Calu3 (cell line): ENCODE results near the gene EXD3. TPM values are rescaled to one million over a fixed set of nuclear protein-coding genes. Genes with fewer than 3 reads are reported as not detected.

ENCODE experiments used
- BruUV-seq: library from RNA; stranded (reverse); fragments of 400-500 nt; replicated peaks from 2 replicates; lab custom pipeline; 2021; lab: Mats Ljungman, UMichigan
- CTCF ChIA-PET: fragments of 300-600 bp; sonication (Branson Sonifier 250); formaldehyde crosslinking; loops from one replicate; lab custom pipeline; 2022; ENCODE audit warnings: antibody characterized with exemption; lab: Charles Lee
- DNase-seq: peaks from one replicate; pipeline ENCODE4 v3.0.0; 2022
- H3K27ac Mint-ChIP-seq: one replicate; pipeline ENCODE4 v1.8.0; 2022; ENCODE audit warnings: mixed read lengths; ENCODE audit not compliant: unreplicated experiment
- H3K27me3 Mint-ChIP-seq: one replicate; pipeline ENCODE4 v1.8.0; 2022; ENCODE audit warnings: mixed read lengths; ENCODE audit not compliant: unreplicated experiment
- H3K36me3 Mint-ChIP-seq: one replicate; pipeline ENCODE4 v1.8.0; 2022; ENCODE audit warnings: mild to moderate bottlenecking, moderate library complexity, mixed read lengths; ENCODE audit not compliant: insufficient read depth, unreplicated experiment
- H3K4me1 Mint-ChIP-seq: one replicate; pipeline ENCODE4 v1.8.0; 2022; ENCODE audit warnings: mild to moderate bottlenecking, low read depth, mixed read lengths; ENCODE audit not compliant: unreplicated experiment
- H3K4me3 Mint-ChIP-seq: one replicate; pipeline ENCODE4 v1.8.0; 2022; ENCODE audit warnings: mild to moderate bottlenecking, low read depth, moderate library complexity, mixed read lengths; ENCODE audit not compliant: unreplicated experiment
- H3K9me3 Mint-ChIP-seq: one replicate; pipeline ENCODE4 v1.8.0; 2022; ENCODE audit warnings: low read depth, mixed read lengths; ENCODE audit not compliant: unreplicated experiment
- intact Hi-C: fragments of 100-400 bp; cut with micrococcal nuclease; formaldehyde crosslinking; loops from one replicate; pipeline ENCODE4 v1.10.0; 2022; ENCODE audit not compliant: unreplicated experiment
- total RNA-seq: library from RNA; stranded (reverse); gene quantifications from 2 replicates; pipeline ENCODE4 v1.2.3, GENCODE V29; 2022
- TF ChIP-seq, protein P1 (sequence below): fragments of 200-600 bp; IDR thresholded peaks from one replicate; pipeline ENCODE4 v1.8.0; 2022; ENCODE audit warnings: antibody characterized with exemption; ENCODE audit not compliant: unreplicated experiment

EXD3 gene
- total RNA-seq, 1 experiment from 2014 or later = 13.2 TPM

DNA sequence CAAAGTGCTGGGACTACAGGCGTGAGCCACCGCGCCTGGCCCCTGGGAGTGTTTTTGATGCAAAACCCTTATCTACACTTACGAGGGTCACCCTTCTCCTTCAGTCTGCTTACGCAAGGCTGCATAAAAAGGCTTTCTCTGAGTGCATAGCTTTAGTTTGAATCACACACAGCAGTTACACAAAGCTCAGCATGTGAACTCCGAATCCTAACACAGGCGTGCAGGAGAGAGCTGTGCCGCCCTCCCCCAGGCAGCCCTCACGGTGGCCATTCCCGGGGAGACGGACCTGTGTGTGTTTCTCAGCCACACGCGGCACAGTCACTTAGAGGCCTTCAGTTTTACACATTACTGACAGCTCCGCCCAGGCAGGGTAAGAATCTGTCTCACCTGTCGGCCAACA is 26.7 kb downstream of the EXD3 start:
- Mint-ChIP-seq H3K36me3 (no peaks in the 10 kb centered on the region), H3K4me1 (no peaks in the 10 kb centered on the region), H3K27me3 (no peaks in the 10 kb centered on the region), H3K4me3 (no peak overlapping the region), H3K27ac (no peak overlapping the region), H3K9me3 (peaks cover 5% of the 10 kb centered on the region)
- TF ChIP-seq, protein P1, sequence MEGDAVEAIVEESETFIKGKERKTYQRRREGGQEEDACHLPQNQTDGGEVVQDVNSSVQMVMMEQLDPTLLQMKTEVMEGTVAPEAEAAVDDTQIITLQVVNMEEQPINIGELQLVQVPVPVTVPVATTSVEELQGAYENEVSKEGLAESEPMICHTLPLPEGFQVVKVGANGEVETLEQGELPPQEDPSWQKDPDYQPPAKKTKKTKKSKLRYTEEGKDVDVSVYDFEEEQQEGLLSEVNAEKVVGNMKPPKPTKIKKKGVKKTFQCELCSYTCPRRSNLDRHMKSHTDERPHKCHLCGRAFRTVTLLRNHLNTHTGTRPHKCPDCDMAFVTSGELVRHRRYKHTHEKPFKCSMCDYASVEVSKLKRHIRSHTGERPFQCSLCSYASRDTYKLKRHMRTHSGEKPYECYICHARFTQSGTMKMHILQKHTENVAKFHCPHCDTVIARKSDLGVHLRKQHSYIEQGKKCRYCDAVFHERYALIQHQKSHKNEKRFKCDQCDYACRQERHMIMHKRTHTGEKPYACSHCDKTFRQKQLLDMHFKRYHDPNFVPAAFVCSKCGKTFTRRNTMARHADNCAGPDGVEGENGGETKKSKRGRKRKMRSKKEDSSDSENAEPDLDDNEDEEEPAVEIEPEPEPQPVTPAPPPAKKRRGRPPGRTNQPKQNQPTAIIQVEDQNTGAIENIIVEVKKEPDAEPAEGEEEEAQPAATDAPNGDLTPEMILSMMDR = no peak
- no peak for DNase-seq
- CTCF ChIA-PET = interaction anchor here (0.6 kb wide), 1 partner anchor 325 kb away, joined by 3 read pairs; no protein-coding TSS in a partner anchor
- BruUV-seq = no TSS peak
- intact Hi-C loops = no loop called here

DNA sequence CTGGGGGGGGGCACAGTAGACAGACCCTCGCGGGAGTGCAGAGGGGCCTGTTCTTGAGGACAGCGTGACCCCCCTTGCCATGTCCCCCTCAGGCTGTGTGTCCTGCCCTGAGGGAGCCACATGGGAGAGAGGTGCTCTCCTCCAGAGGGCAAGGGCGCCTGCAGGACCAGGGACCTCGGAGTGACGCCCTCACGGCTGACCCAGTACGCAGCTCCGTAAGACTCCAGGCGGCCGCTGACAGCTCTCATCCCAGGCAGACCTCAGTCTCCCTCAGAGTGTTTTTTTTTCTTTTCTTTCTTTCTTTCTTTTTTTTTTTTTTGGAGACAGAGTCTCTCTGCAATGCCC is 27.3 kb downstream of the EXD3 start:
- CTCF ChIA-PET = interaction anchor here (0.6 kb wide), 1 partner anchor 326 kb away, joined by 3 read pairs; no protein-coding TSS in a partner anchor
- Mint-ChIP-seq H3K4me1 (no peaks in the 10 kb centered on the region), H3K36me3 (no peaks in the 10 kb centered on the region), H3K27me3 (no peaks in the 10 kb centered on the region), H3K9me3 (peaks cover 5% of the 10 kb centered on the region), H3K27ac (no peak overlapping the region), H3K4me3 (no peak overlapping the region)
- no peak for DNase-seq
- TF ChIP-seq, protein P1 = no peak
- intact Hi-C loops = no loop called here
- no TSS peak for BruUV-seq

DNA sequence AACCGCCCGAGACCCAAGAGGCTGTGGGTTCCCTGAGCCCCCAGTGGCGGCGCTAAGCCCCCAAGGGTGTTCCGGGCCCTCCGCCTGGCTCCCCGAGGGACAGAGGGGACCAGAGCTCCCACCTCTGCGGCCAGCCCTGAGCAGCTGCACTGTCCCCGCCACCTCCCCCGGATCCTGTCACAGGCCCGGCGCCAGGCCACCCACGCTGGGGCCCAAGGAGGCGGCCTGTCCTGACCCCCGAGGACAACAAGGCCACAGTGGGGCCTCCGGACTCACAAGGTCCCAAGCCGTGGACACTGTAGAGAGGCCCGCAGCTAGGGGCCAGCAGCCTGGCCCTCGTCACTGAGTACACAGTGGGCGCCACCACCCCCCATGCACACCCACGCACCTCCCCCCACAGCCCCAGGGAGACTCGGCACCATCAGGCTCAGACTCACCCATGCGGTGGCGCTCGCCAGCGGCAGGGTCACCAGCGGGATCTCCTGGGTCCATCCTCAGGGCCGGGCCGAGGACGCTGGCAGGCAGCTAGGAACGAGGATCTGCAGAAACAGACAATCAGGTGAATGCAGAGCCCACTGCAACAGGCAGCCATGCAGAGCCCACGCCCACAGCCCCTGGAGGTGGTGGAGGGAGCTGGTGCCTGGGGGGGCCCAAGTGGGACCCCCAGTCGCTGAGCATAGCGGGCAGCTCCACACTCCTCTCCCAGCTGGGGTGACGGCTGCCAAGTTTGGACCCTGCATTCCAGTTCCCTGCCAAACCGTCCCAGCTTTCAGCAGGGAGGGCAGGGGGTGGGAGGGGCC is 27.9 kb downstream of the EXD3 start:
- intact Hi-C loops = no loop called here
- TF ChIP-seq, protein P1 = no peak
- no TSS peak for BruUV-seq
- H3K27me3 Mint-ChIP-seq = no peaks in the 10 kb centered on the region
- H3K36me3 Mint-ChIP-seq = no peaks in the 10 kb centered on the region
- H3K27ac Mint-ChIP-seq = no peak overlapping the region
- no peak for DNase-seq
- no peak overlapping the region for H3K4me3 Mint-ChIP-seq
- CTCF ChIA-PET = interaction anchor here (0.5 kb wide), 1 partner anchor 47 kb away, joined by 5 read pairs; no protein-coding TSS in a partner anchor
- peaks cover 5% of the 10 kb centered on the region for H3K9me3 Mint-ChIP-seq
- H3K4me1 Mint-ChIP-seq = no peaks in the 10 kb centered on the region

DNA sequence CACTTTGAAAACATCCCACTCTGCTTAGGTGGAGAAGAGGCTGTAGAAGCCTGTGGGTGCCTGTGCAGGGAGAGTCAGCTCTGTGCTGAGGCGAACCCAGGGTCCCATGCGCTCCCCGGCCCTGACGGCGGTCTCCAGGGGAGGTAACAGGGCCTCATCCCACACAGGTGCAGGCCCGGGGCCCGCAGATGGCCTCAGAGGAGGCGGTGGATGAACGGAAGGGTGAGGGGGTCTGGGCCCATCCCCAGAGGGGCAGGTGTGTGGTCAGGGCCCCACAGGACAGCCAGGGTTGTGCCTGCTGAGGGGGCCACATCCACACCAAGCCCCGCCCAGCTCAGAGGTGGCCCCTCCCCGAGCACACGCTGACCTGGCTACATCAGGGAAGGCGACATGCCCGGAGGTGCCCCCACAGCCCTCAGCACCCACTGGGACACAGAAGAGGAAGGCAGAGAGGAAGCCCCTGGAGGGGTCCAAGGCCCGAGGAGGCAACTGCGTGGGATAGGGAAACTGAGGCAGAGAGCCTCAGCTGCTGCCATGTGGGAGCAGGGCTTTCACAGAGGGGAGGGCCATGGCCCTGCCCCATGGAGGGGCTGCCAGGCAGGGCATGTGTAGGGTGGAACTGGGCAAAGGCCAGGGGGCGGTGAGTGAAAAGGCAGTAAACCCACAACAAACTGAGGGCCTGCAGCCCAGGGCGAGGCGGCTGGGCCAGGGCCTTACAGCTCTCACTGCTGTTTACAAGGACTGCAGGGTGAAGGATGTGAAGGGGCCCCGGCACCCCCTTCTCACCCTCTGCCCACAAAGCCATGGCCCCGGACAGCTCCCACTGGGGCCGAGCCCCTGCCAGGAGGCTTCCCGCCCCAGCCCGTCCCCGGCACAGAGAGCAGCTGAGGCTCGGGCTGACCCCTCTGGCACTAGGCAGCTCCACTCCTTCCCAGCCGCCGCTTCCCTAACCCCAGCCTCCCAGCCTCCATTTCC is 29.5 kb downstream of the EXD3 start:
- Mint-ChIP-seq H3K9me3 (peaks cover 2% of the 10 kb centered on the region), H3K36me3 (no peaks in the 10 kb centered on the region), H3K4me3 (no peak overlapping the region), H3K4me1 (no peaks in the 10 kb centered on the region), H3K27ac (no peak overlapping the region), H3K27me3 (no peaks in the 10 kb centered on the region)
- CTCF ChIA-PET = no interaction called here
- intact Hi-C loops = no loop called here
- BruUV-seq = no TSS peak
- no peak for DNase-seq
- TF ChIP-seq, protein P1 = no peak
